ENCODE data around the gene POGZ.
A peak's percentile ranks its signal among the peaks of the same experiment; 100 is the strongest.

Gene POGZ

GRCh38 chr1:151502035-151502700 lies 42.9 kb upstream of the POGZ start:
- TF ChIP-seq, protein P1, sequence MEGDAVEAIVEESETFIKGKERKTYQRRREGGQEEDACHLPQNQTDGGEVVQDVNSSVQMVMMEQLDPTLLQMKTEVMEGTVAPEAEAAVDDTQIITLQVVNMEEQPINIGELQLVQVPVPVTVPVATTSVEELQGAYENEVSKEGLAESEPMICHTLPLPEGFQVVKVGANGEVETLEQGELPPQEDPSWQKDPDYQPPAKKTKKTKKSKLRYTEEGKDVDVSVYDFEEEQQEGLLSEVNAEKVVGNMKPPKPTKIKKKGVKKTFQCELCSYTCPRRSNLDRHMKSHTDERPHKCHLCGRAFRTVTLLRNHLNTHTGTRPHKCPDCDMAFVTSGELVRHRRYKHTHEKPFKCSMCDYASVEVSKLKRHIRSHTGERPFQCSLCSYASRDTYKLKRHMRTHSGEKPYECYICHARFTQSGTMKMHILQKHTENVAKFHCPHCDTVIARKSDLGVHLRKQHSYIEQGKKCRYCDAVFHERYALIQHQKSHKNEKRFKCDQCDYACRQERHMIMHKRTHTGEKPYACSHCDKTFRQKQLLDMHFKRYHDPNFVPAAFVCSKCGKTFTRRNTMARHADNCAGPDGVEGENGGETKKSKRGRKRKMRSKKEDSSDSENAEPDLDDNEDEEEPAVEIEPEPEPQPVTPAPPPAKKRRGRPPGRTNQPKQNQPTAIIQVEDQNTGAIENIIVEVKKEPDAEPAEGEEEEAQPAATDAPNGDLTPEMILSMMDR (conservative IDR thresholded peaks at IDR 0.05; ENCODE audit: low read length) = no peak
- no peak for DNase-seq (ENCODE audit: low read depth)
- no peak overlapping the region for H3K4me3 ChIP-seq (ENCODE audit: low read length)

- DNase-seq (ENCODE audit: low read depth) = no peak
- no peak overlapping the region for H3K4me3 ChIP-seq (ENCODE audit: low read length)
Observed at GRCh38 chr1:151501474-151501873, 42.2 kb upstream of the POGZ start.

DNA sequence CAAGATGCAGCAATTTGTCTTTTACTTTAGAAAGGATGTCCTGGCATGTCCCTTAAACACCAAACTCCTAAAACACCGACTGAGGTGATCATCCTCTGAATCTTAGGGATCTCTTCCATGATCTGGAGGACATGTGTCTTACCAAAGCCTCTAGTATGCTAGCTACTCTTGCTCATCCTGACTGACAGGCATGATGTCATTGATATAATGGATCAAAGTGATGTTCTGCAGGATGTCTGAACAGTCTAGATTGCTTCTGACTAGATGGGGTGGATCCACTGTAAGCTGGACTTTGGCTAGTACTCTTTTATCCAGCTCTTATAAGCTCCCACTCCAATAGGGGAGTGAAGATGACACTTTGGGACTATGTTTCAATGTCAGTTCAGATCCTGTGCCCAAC lies 40.6 kb upstream of the POGZ start:
- TF ChIP-seq, protein P1 (conservative IDR thresholded peaks at IDR 0.05; ENCODE audit: low read length) = no peak
- no peak for DNase-seq (ENCODE audit: low read depth)
- H3K4me3 ChIP-seq (ENCODE audit: low read length) = no peak overlapping the region

More at GRCh38 chr1:151501474-151501873, 42.2 kb upstream of the POGZ start:
- TF ChIP-seq, protein P1 (conservative IDR thresholded peaks at IDR 0.05; ENCODE audit: low read length) = peak; percentile 36

DNA sequence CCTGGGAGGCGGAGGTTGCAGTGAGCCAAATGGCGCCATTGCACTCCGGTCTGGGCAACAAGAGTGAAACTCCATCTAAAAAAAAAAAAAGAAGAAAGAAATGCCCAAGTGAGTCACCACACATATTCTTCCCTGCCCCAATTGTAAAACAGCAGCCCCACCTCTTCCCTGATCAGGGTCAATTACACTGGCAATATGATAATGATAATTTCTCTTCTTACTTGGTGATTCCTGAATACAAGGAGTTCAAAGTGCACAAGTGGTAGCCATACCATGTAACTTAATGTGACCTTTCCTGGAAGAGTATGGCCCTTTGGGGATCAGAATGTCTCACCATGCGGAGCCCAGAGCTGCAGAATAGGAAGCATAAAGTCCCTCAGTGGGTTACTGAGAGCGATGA lies 40.1 kb upstream of the POGZ start:
- TF ChIP-seq, protein P1 (conservative IDR thresholded peaks at IDR 0.05; ENCODE audit: low read length) = no peak
- DNase-seq (ENCODE audit: low read depth) = no peak
- H3K4me3 ChIP-seq (ENCODE audit: low read length) = no peak overlapping the region

DNA sequence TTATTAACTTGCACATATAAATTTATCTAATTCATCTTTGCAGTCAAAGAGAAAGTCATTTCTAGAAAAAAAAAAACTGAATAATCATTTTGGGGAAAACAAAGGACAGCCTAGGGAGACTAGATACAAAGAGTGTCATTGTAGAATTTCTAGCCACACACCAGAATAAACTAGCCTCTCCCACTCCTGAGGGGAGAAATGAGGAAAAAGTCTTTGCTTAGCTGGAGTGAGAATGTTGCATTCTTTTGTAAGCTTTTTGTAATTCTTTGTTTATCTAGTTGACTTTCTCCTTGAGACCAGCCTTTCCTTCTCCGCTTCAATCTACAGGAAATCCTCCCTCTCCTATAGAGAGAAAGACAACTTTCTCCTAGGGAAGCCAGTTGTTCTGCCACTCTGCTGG lies 36.0 kb upstream of the POGZ start:
- no peak for DNase-seq (ENCODE audit: low read depth)
- no peak overlapping the region for H3K4me3 ChIP-seq (ENCODE audit: low read length)
- TF ChIP-seq, protein P1 (conservative IDR thresholded peaks at IDR 0.05; ENCODE audit: low read length) = no peak

GRCh38 chr1:151494741-151495281 lies 35.5 kb upstream of the POGZ start:
- no peak overlapping the region for H3K4me3 ChIP-seq (ENCODE audit: low read length)
- TF ChIP-seq, protein P1 (conservative IDR thresholded peaks at IDR 0.05; ENCODE audit: low read length) = no peak
- peak; percentile 79 for DNase-seq (ENCODE audit: low read depth)

GRCh38 chr1:151493042-151493441 lies 33.7 kb upstream of the POGZ start:
- DNase-seq (ENCODE audit: low read depth) = no peak
- no peak overlapping the region for H3K4me3 ChIP-seq (ENCODE audit: low read length)
- TF ChIP-seq, protein P1 (conservative IDR thresholded peaks at IDR 0.05; ENCODE audit: low read length) = no peak

Data from AG10803 (cell line).